Measurements from ENCODE around the gene KCTD6. TPM values are rescaled to one million over a fixed set of nuclear protein-coding genes. Genes with fewer than 3 reads are reported as not detected.
A peak's percentile ranks its signal among the peaks of the same experiment; 100 is the strongest.
"Not testable (repeated sequence)": the region's sequence is repeated elsewhere in the genome, so short reads cannot be mapped to it uniquely, and the experiment has no call there.

The KCTD6 gene
- total RNA-seq, 1 donor from 2014 or later = 39.6 TPM

- Mint-ChIP-seq H3K27me3 (ENCODE audit: insufficient read depth, low read depth) (peaks cover 11% of the 10 kb centered on the region), H3K36me3 (peaks cover 2% of the 10 kb centered on the region), H3K27ac (no peak overlapping the region), H3K9me3 (peaks cover 3% of the 10 kb centered on the region), H3K4me3 (no peak overlapping the region), H3K4me1 (peaks cover 75% of the 10 kb centered on the region)
- H3K4me1 ChIP-seq = peaks cover 56% of the 10 kb centered on the region
- H3K79me2 ChIP-seq (ENCODE audit: low read depth) = no peaks in the 10 kb centered on the region
- H3K4me2 ChIP-seq = peak overlapping the region; percentile 20
- TF ChIP-seq EZH2phosphoT487 (IDR thresholded peaks at IDR 0.05) (no peak), CTCF (IDR thresholded peaks at IDR 0.05) (no peak), EZH2 (IDR thresholded peaks at IDR 0.05) (no peak)
- no peaks in the 10 kb centered on the region for H3K36me3 ChIP-seq
- H2AFZ ChIP-seq (replicated peaks) = no peak overlapping the region
- H4K20me1 ChIP-seq (ENCODE audit: low read depth) = peaks cover 15% of the 10 kb centered on the region
- DNase-seq (ENCODE audit: low spot score) = no peak
- no peaks in the 10 kb centered on the region for H3K9me3 ChIP-seq (ENCODE audit: low read depth)
- peaks cover 42% of the 10 kb centered on the region for H3F3A ChIP-seq (ENCODE audit: low read depth)
- H3K9ac ChIP-seq = no peak overlapping the region
- peak overlapping the region; percentile 16 for H3K27ac ChIP-seq
- H3K27me3 ChIP-seq = no peaks in the 10 kb centered on the region
- H3K4me3 ChIP-seq = no peak overlapping the region
Measured at GRCh38 chr3:58522759-58523425, 31.0 kb downstream of the KCTD6 start.

GRCh38 chr3:58524326-58524888 lies 32.5 kb downstream of the KCTD6 start:
- Mint-ChIP-seq H3K4me1 (peaks cover 71% of the 10 kb centered on the region), H3K9me3 (peaks cover 3% of the 10 kb centered on the region), H3K4me3 (no peak overlapping the region), H3K27me3 (ENCODE audit: insufficient read depth, low read depth) (peaks cover 11% of the 10 kb centered on the region), H3K36me3 (peaks cover 2% of the 10 kb centered on the region), H3K27ac (no peak overlapping the region)
- peaks cover 42% of the 10 kb centered on the region for H3F3A ChIP-seq (ENCODE audit: low read depth)
- peaks cover 15% of the 10 kb centered on the region for H4K20me1 ChIP-seq (ENCODE audit: low read depth)
- no peaks in the 10 kb centered on the region for H3K27me3 ChIP-seq
- H3K27ac ChIP-seq = no peak overlapping the region
- no peak overlapping the region for H2AFZ ChIP-seq (replicated peaks)
- no peak overlapping the region for H3K4me3 ChIP-seq
- DNase-seq (ENCODE audit: low spot score) = no peak
- no peaks in the 10 kb centered on the region for H3K36me3 ChIP-seq
- H3K79me2 ChIP-seq (ENCODE audit: low read depth) = no peaks in the 10 kb centered on the region
- H3K4me2 ChIP-seq = no peak overlapping the region
- H3K9me3 ChIP-seq (ENCODE audit: low read depth) = no peaks in the 10 kb centered on the region
- TF ChIP-seq EZH2 (IDR thresholded peaks at IDR 0.05) = no peak
- TF ChIP-seq CTCF (IDR thresholded peaks at IDR 0.05) = no peak
- no peak for TF ChIP-seq EZH2phosphoT487 (IDR thresholded peaks at IDR 0.05)
- peaks cover 45% of the 10 kb centered on the region for H3K4me1 ChIP-seq
- H3K9ac ChIP-seq = no peak overlapping the region

GRCh38 chr3:58526515-58526957 lies 34.6 kb downstream of the KCTD6 start:
- TF ChIP-seq EZH2 (IDR thresholded peaks at IDR 0.05) = no peak
- no peak for TF ChIP-seq EZH2phosphoT487 (IDR thresholded peaks at IDR 0.05)
- TF ChIP-seq CTCF (IDR thresholded peaks at IDR 0.05) = no peak
- DNase-seq (ENCODE audit: low spot score) = no peak
- Mint-ChIP-seq H3K27ac (no peak overlapping the region), H3K4me3 (no peak overlapping the region), H3K9me3 (peaks cover 3% of the 10 kb centered on the region), H3K4me1 (peaks cover 60% of the 10 kb centered on the region), H3K27me3 (ENCODE audit: insufficient read depth, low read depth) (peaks cover 6% of the 10 kb centered on the region), H3K36me3 (peaks cover 2% of the 10 kb centered on the region)
- Histone ChIP-seq H4K20me1 (ENCODE audit: low read depth) (peaks cover 11% of the 10 kb centered on the region), H3K4me2 (no peak overlapping the region), H3K4me1 (peaks cover 24% of the 10 kb centered on the region), H3K4me3 (no peak overlapping the region), H3K9ac (no peak overlapping the region), H3K79me2 (ENCODE audit: low read depth) (no peaks in the 10 kb centered on the region), H3F3A (ENCODE audit: low read depth) (peaks cover 28% of the 10 kb centered on the region), H3K9me3 (ENCODE audit: low read depth) (no peaks in the 10 kb centered on the region), H3K27ac (no peak overlapping the region), H3K27me3 (no peaks in the 10 kb centered on the region), H2AFZ (replicated peaks) (no peak overlapping the region), H3K36me3 (no peaks in the 10 kb centered on the region)

- not testable (repeated sequence) for H3K27ac ChIP-seq; H3K36me3 ChIP-seq; H3K27me3 ChIP-seq; H3K4me2 ChIP-seq; H3K27ac Mint-ChIP-seq; H3K27me3 Mint-ChIP-seq (ENCODE audit: insufficient read depth, low read depth); H3K9me3 ChIP-seq (ENCODE audit: low read depth); H3K79me2 ChIP-seq (ENCODE audit: low read depth); H3K9ac ChIP-seq; H2AFZ ChIP-seq (replicated peaks); H3K9me3 Mint-ChIP-seq; H4K20me1 ChIP-seq (ENCODE audit: low read depth); H3K4me3 Mint-ChIP-seq; H3K4me3 ChIP-seq; H3K36me3 Mint-ChIP-seq; DNase-seq (ENCODE audit: low spot score)
- H3K4me1 ChIP-seq = peaks cover 15% of the 10 kb centered on the region
- peaks cover 19% of the 10 kb centered on the region for H3F3A ChIP-seq (ENCODE audit: low read depth)
- peaks cover 51% of the 10 kb centered on the region for H3K4me1 Mint-ChIP-seq
Measured at GRCh38 chr3:58527440-58527839, 35.5 kb downstream of the KCTD6 start.

Data from neural progenitor cell (in vitro differentiated cells).